GM12878 (cell line): ENCODE results near the gene PPP1R10. TPM values are rescaled to one million over a fixed set of nuclear protein-coding genes. Genes with fewer than 3 reads are reported as not detected.
A peak's percentile ranks its signal among the peaks of the same experiment; 100 is the strongest.

ENCODE experiments used
- ATAC-seq: fragments of 200-7000 bp; cut with Tn5 transposase; 3 replicates; pipeline ENCODE4 v1.9.1; 2020; ENCODE audit warnings: mild to moderate bottlenecking, moderate library complexity
- BruUV-seq: library from RNA; stranded (reverse); fragments of 400-500 nt; replicated peaks from 2 replicates; lab custom pipeline; 2021; lab: Mats Ljungman, UMichigan
- CTCF ChIA-PET: fragments of 300-600 bp; sonication (Branson Sonifier 250); formaldehyde crosslinking; extraction: SDS; loops from one replicate; lab custom pipeline; 2021; ENCODE audit warnings: inconsistent platforms; lab: Yijun Ruan, JAX
- POLR2A ChIA-PET: fragments of 350-600 bp; formaldehyde crosslinking; extraction: SDS; loops from one replicate; lab custom pipeline; 2021; ENCODE audit warnings: inconsistent platforms; lab: Charles Lee
- RAD21 ChIA-PET: fragments of 300-600 bp; sonication (Branson Sonifier 250); formaldehyde crosslinking; loops from one replicate; lab custom pipeline; 2023; ENCODE audit warnings: antibody characterized with exemption; ENCODE audit not compliant: unreplicated experiment; lab: Charles Lee
- SMC1A ChIA-PET: fragments of 300-600 bp; sonication (Branson Sonifier 250); formaldehyde crosslinking; loops from one replicate; lab custom pipeline; 2023; ENCODE audit not compliant: unreplicated experiment, uncharacterized antibody; lab: Charles Lee
- DNase-seq: peaks from one replicate; pipeline ENCODE4 v3.0.0-alpha.2; 2011; ENCODE audit warnings: low read depth, low spot score
- FAIRE-seq: peaks from 3 replicates; lab custom pipeline; 2011; peaks lifted over from hg19 to GRCh38; lab: Jason Lieb, UNC
- H2AFZ ChIP-seq: 2 replicates; pipeline ENCODE4 v1.6.0; 2011; ENCODE audit warnings: low read depth, low read length, control low read depth; ENCODE audit not compliant: control insufficient read depth
- H3K27ac ChIP-seq: 2 replicates; pipeline ENCODE4 v1.5.1; 2011; ENCODE audit warnings: control low read depth; ENCODE audit not compliant: control insufficient read depth, insufficient read depth
- H3K27me3 ChIP-seq, 2 experiments: replicated peaks in 1 of 2; 2 replicates each; pipeline versions ENCODE4 v1.6.0 to v1.6.1; 2011; ENCODE audit warnings: low read length in 1 of 2; ENCODE audit not compliant: control insufficient read depth in 2 of 2, insufficient read depth in 2 of 2
- H3K36me3 ChIP-seq, 2 experiments: 2 replicates each; pipeline ENCODE4 v1.5.1; 2011; ENCODE audit warnings: low read length in 1 of 2; ENCODE audit not compliant: control insufficient read depth in 2 of 2, insufficient read depth in 2 of 2
- H3K4me1 ChIP-seq: 2 replicates; pipeline ENCODE4 v1.6.1; 2011; ENCODE audit warnings: mild to moderate bottlenecking, low read length, moderate library complexity, mixed read lengths; ENCODE audit not compliant: control insufficient read depth, insufficient read depth
- H3K4me2 ChIP-seq: 2 replicates; pipeline ENCODE4 v1.6.0; 2011; ENCODE audit warnings: control low read depth; ENCODE audit not compliant: control insufficient read depth, insufficient read depth
- H3K4me3 ChIP-seq: fragments of 200-600 bp; sonication (generic); 2 replicates; pipeline ENCODE4 v1.5.1; 2016
- H3K79me2 ChIP-seq: 2 replicates; pipeline ENCODE4 v1.6.0; 2011; ENCODE audit warnings: low read length; ENCODE audit not compliant: control insufficient read depth, insufficient read depth
- H3K9ac ChIP-seq: 2 replicates; pipeline ENCODE4 v1.8.0; 2011; ENCODE audit warnings: low read length, control low read depth, mixed read lengths; ENCODE audit not compliant: control insufficient read depth, insufficient read depth
- H3K9me3 ChIP-seq: replicated peaks from 3 replicates; pipeline ENCODE4 v1.5.1; 2011; ENCODE audit warnings: mild to moderate bottlenecking, low read length; ENCODE audit not compliant: control insufficient read depth, insufficient read depth
- H4K20me1 ChIP-seq: 2 replicates; pipeline ENCODE4 v1.6.0; 2011; ENCODE audit not compliant: control insufficient read depth, insufficient read depth
- ATF3 ChIP-seq: IDR thresholded peaks from 2 replicates; pipeline ENCODE4 v1.6.1; 2011; ENCODE audit warnings: low read depth, mild to moderate bottlenecking, low read length, moderate library complexity, borderline replicate concordance; ENCODE audit errors: extremely low read depth
- BCL11A ChIP-seq: IDR thresholded peaks from 2 replicates; pipeline ENCODE4 v1.6.1; 2011; ENCODE audit warnings: low read depth, low read length
- CREM ChIP-seq: IDR thresholded peaks from 2 replicates; pipeline ENCODE4 v1.6.1; 2014; ENCODE audit warnings: antibody characterized with exemption, low read depth
- EED ChIP-seq: sonication (generic); IDR thresholded peaks from 2 replicates; pipeline ENCODE4 v1.6.1; 2016; ENCODE audit warnings: antibody characterized with exemption, low read depth
- GATAD2B ChIP-seq: fragments of 450-650 bp; conservative IDR thresholded peaks from 2 replicates; pipeline ENCODE4 v1.6.1; 2017; ENCODE audit warnings: low read depth, mild to moderate bottlenecking, moderate library complexity
- HCFC1 ChIP-seq: fragments of 150-350 bp; IDR thresholded peaks from 2 replicates; pipeline ENCODE4 v1.6.1; 2014; ENCODE audit warnings: low read length
- KAT2A ChIP-seq: conservative IDR thresholded peaks from 2 replicates; pipeline ENCODE4 v1.6.1; 2011; ENCODE audit warnings: low read depth, low read length; ENCODE audit not compliant: control insufficient read depth
- STAT3 ChIP-seq: IDR thresholded peaks from 2 replicates; pipeline ENCODE4 v1.6.1; 2011; ENCODE audit warnings: low read depth, low read length, improper control_type of control experiment
- TAF1 ChIP-seq: IDR thresholded peaks from 2 replicates; pipeline ENCODE4 v1.6.1; 2011; ENCODE audit warnings: mild to moderate bottlenecking, low read depth, low read length, borderline replicate concordance
- YY1 ChIP-seq: IDR thresholded peaks from 2 replicates; pipeline ENCODE4 v1.6.1; 2011; ENCODE audit warnings: low read depth, mild to moderate bottlenecking, low read length
- WGBS: methylation state at CpG from one replicate; pipeline ENCODE4 v1.1.6; 2016; ENCODE audit warnings: low lambda C conversion rate; ENCODE audit not compliant: insufficient replicate concordance, insufficient coverage; ENCODE audit errors: missing lambda C conversion rate; 5-methylcytosine and 5-hydroxymethylcytosine counted together
- in situ Hi-C: fragments of 300-500 bp; cut with MboI; formaldehyde crosslinking; loops from 9 replicates; pipeline ENCODE4 v1.14.3; 2018; ENCODE audit warnings: mixed read lengths
- intact Hi-C: fragments of 100-400 bp; cut with micrococcal nuclease; formaldehyde crosslinking; loops from one replicate; pipeline ENCODE4 v1.14.2; 2022; ENCODE audit not compliant: unreplicated experiment
- polyA plus RNA-seq, 11 experiments: library from polyadenylated mRNA; depleted of rRNA in 4 of 11; unstranded in 6 of 11; stranded (reverse) in 5 of 11; fragments of >200 nt; fragmentation: Nextera tagmentation in 4 of 11; fragmentation: Illumina TruSeq in 1 of 11; extraction: Ambion mirVana in 4 of 11; extraction: Trizol in 1 of 11; gene quantifications; 1 replicate in 1 of 11; 2 replicates in 10 of 11; pipeline versions ENCODE4 v1.2.1 to v1.2.3, GENCODE V29; 2011 to 2016; ENCODE audit warnings: inconsistent platforms in 2 of 11, missing spikeins in 2 of 11, low read depth in 1 of 11
- total RNA-seq, 4 experiments: library from RNA; depleted of rRNA in 3 of 4; stranded (reverse); fragments of >200 nt in 3 of 4; fragmentation: Illumina TruSeq in 1 of 4; extraction: Trizol in 1 of 4; gene quantifications; 2 replicates each; pipeline versions ENCODE4 v1.2.1 to v1.2.3, GENCODE V29; 2013 to 2021
- TF ChIP-seq, protein P1 (sequence below), 3 experiments: IDR thresholded peaks in 2 of 3; conservative IDR thresholded peaks in 1 of 3; 2 replicates each; pipeline ENCODE4 v1.5.1; 2011; ENCODE audit warnings: low read depth in 3 of 3, low read length in 3 of 3, mild to moderate bottlenecking in 3 of 3, control low read depth in 2 of 3, moderate library complexity in 2 of 3, inconsistent platforms in 1 of 3, mixed read lengths in 1 of 3; ENCODE audit not compliant: control insufficient read depth in 2 of 3, insufficient read depth in 1 of 3; ENCODE audit errors: extremely low read depth in 1 of 3
- TF ChIP-seq, protein P2 (sequence below): fragments of 150-350 bp; IDR thresholded peaks from 2 replicates; pipeline ENCODE4 v1.6.1; 2016; ENCODE audit warnings: low read depth, low read length
- TF ChIP-seq, protein P3 (sequence below): fragments of 450-650 bp; IDR thresholded peaks from 2 replicates; pipeline ENCODE4 v1.6.1; 2017; ENCODE audit warnings: mild to moderate bottlenecking
- TF ChIP-seq, protein P4 (sequence below): IDR thresholded peaks from 2 replicates; pipeline ENCODE4 v1.6.1; 2011; ENCODE audit warnings: borderline replicate concordance, low read depth, mild to moderate bottlenecking, moderate library complexity, mixed read lengths, low read length; ENCODE audit not compliant: insufficient read depth; ENCODE audit errors: extremely low read length

Gene PPP1R10
- total and polyA plus RNA-seq, 10 of the 15 experiments (the other 5 are each of a cell fraction or from before 2014, with no cell fraction given): 11.3 to 83.8 (median 41.2) TPM

DNA sequence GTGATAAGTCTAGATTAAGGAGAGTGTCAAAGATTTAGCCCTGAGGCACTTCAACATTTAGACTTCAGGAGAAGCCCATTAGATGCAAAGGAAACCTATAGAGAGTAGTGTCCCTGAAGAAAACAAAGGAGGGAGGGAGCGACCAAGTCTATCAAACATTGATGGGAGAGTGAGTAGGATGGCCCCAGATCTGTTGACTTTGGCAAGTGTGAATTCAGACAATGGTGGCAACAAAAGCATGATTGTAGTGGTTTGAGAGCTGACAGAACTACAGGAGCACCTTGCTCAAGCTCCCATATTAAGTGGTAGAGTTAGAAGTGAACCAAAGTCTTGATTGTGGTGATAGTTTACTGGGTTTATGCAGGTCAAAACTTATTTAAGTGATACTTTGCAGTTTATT lies 46.8 kb downstream of the PPP1R10 start:
- Histone ChIP-seq H3K79me2 (peaks cover 39% of the 10 kb centered on the region), H3K9me3 (no peaks in the 10 kb centered on the region), H3K36me3 (no peaks in the 10 kb centered on the region; a peak in 2 of 4 replicates), H3K4me1 (peaks cover 15% of the 10 kb centered on the region), H2AFZ (peak overlapping the region; percentile 93), H3K4me2 (peak overlapping the region; percentile 98), H3K27me3 (no peaks in the 10 kb centered on the region), H3K4me3 (peak overlapping the region; percentile 89; the same call in 1 of the 2 replicates), H3K27ac (no peak overlapping the region), H3K9ac (peak overlapping the region; percentile 93), H4K20me1 (peaks cover 3% of the 10 kb centered on the region; the same call in 1 of the 2 replicates)
- RAD21 ChIA-PET: interaction anchor here (0.6 to 2.2 kb wide), 6 partner anchors 13 to 648 kb away, joined by 3 to 11 read pairs (median 5); partner anchors contain the start of gene PRR3
- ATAC-seq (no peak), FAIRE-seq (no peak), DNase-seq (no peak)
- POLR2A ChIA-PET: interaction anchor here (0.6 to 2.5 kb wide), 3 partner anchors 14 to 76 kb away, joined by 3 to 25 read pairs (median 8); partner anchors contain the start of genes GNL1, MRPS18B and PRR3
- intact Hi-C loops (loop anchor here (2.0 kb wide), 1 partner anchor 13 kb away; the partner anchor contains the start of genes GNL1 and PRR3), in situ Hi-C loops (no loop called here)
- BruUV-seq: no TSS peak
- 31% methylated on average over 1 of the region's 1 CpG for WGBS
- CTCF ChIA-PET: interaction anchor here (0.6 to 2.6 kb wide), 11 partner anchors 14 to 108 kb away, joined by 3 to 25 read pairs (median 5); partner anchors contain the start of genes GNL1 and PRR3
- SMC1A ChIA-PET: interaction anchor here (1.0 to 2.3 kb wide), 6 partner anchors 12 to 86 kb away, joined by 3 to 18 read pairs (median 4); partner anchors contain the start of gene PRR3
- TF ChIP-seq, protein P1, sequence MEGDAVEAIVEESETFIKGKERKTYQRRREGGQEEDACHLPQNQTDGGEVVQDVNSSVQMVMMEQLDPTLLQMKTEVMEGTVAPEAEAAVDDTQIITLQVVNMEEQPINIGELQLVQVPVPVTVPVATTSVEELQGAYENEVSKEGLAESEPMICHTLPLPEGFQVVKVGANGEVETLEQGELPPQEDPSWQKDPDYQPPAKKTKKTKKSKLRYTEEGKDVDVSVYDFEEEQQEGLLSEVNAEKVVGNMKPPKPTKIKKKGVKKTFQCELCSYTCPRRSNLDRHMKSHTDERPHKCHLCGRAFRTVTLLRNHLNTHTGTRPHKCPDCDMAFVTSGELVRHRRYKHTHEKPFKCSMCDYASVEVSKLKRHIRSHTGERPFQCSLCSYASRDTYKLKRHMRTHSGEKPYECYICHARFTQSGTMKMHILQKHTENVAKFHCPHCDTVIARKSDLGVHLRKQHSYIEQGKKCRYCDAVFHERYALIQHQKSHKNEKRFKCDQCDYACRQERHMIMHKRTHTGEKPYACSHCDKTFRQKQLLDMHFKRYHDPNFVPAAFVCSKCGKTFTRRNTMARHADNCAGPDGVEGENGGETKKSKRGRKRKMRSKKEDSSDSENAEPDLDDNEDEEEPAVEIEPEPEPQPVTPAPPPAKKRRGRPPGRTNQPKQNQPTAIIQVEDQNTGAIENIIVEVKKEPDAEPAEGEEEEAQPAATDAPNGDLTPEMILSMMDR (IDR thresholded peaks at IDR 0.05 in 2 of 3, conservative IDR thresholded peaks at IDR 0.05 in 1 of 3; ENCODE audit: control insufficient read depth in 2 of 3, extremely low read depth in 1 of 3, insufficient read depth in 1 of 3, low read depth in 3 of 3, low read length in 3 of 3): no peak
- TF ChIP-seq ATF3 (no peak), CREM (no peak), KAT2A (no peak), YY1 (no peak), TAF1 (no peak), HCFC1 (no peak), BCL11A (no peak), STAT3 (no peak), GATAD2B (no peak), EED (no peak)
- TF ChIP-seq, protein P2, sequence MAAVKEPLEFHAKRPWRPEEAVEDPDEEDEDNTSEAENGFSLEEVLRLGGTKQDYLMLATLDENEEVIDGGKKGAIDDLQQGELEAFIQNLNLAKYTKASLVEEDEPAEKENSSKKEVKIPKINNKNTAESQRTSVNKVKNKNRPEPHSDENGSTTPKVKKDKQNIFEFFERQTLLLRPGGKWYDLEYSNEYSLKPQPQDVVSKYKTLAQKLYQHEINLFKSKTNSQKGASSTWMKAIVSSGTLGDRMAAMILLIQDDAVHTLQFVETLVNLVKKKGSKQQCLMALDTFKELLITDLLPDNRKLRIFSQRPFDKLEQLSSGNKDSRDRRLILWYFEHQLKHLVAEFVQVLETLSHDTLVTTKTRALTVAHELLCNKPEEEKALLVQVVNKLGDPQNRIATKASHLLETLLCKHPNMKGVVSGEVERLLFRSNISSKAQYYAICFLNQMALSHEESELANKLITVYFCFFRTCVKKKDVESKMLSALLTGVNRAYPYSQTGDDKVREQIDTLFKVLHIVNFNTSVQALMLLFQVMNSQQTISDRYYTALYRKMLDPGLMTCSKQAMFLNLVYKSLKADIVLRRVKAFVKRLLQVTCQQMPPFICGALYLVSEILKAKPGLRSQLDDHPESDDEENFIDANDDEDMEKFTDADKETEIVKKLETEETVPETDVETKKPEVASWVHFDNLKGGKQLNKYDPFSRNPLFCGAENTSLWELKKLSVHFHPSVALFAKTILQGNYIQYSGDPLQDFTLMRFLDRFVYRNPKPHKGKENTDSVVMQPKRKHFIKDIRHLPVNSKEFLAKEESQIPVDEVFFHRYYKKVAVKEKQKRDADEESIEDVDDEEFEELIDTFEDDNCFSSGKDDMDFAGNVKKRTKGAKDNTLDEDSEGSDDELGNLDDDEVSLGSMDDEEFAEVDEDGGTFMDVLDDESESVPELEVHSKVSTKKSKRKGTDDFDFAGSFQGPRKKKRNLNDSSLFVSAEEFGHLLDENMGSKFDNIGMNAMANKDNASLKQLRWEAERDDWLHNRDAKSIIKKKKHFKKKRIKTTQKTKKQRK: no peak
- TF ChIP-seq, protein P3, sequence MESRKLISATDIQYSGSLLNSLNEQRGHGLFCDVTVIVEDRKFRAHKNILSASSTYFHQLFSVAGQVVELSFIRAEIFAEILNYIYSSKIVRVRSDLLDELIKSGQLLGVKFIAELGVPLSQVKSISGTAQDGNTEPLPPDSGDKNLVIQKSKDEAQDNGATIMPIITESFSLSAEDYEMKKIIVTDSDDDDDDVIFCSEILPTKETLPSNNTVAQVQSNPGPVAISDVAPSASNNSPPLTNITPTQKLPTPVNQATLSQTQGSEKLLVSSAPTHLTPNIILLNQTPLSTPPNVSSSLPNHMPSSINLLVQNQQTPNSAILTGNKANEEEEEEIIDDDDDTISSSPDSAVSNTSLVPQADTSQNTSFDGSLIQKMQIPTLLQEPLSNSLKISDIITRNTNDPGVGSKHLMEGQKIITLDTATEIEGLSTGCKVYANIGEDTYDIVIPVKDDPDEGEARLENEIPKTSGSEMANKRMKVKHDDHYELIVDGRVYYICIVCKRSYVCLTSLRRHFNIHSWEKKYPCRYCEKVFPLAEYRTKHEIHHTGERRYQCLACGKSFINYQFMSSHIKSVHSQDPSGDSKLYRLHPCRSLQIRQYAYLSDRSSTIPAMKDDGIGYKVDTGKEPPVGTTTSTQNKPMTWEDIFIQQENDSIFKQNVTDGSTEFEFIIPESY: no peak
- TF ChIP-seq, protein P4, sequence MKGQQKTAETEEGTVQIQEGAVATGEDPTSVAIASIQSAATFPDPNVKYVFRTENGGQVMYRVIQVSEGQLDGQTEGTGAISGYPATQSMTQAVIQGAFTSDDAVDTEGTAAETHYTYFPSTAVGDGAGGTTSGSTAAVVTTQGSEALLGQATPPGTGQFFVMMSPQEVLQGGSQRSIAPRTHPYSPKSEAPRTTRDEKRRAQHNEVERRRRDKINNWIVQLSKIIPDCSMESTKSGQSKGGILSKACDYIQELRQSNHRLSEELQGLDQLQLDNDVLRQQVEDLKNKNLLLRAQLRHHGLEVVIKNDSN: no peak
